A549 (cell line): ENCODE results near the gene PPP3CB. TPM values are rescaled to one million over a fixed set of nuclear protein-coding genes. Genes with fewer than 3 reads are reported as not detected.

ENCODE experiments used
- ATAC-seq, 2 experiments: fragments of 200-7000 bp in 1 of 2; fragments of >200 bp in 1 of 2; cut with Nextera tagmentation in 1 of 2; cut with Tn5 transposase in 1 of 2; 3 replicates each; pipeline versions ENCODE4 v1.8.0 to v1.9.1; 2018 to 2020; ENCODE audit warnings: mild to moderate bottlenecking in 1 of 2, moderate library complexity in 1 of 2
- CTCF ChIA-PET: fragments of 300-600 bp; sonication (Branson Sonifier 250); formaldehyde crosslinking; extraction: SDS; loops from one replicate; lab custom pipeline; 2021; ENCODE audit warnings: antibody characterized with exemption, inconsistent platforms; lab: Yijun Ruan, JAX
- POLR2A ChIA-PET: fragments of 350-600 bp; formaldehyde crosslinking; extraction: SDS; loops from one replicate; lab custom pipeline; 2021; ENCODE audit warnings: antibody characterized with exemption, inconsistent platforms; lab: Yijun Ruan, JAX
- DNase-seq, 2 experiments: peaks; one replicate each; pipeline versions ENCODE4 v3.0.0 to v3.0.0-alpha.2; 2011 to 2016; ENCODE audit warnings: low read depth in 1 of 2, low spot score in 1 of 2
- FAIRE-seq: peaks from 2 replicates; lab custom pipeline; 2011; peaks lifted over from hg19 to GRCh38; lab: Jason Lieb, UNC
- H3K27ac ChIP-seq, 2 experiments: fragments of >200 bp; sonication (Bioruptor Twin); formaldehyde crosslinking; 3 replicates each; pipeline ENCODE4 v1.5.1; 2016 to 2017
- H3K4me1 ChIP-seq: fragments of >200 bp; sonication (Bioruptor Twin); formaldehyde crosslinking; 3 replicates; pipeline ENCODE4 v1.6.1; 2016
- H3K4me2 ChIP-seq: fragments of >200 bp; sonication (Bioruptor Twin); formaldehyde crosslinking; 3 replicates; pipeline ENCODE4 v1.6.1; 2016
- H3K4me3 ChIP-seq: fragments of >200 bp; sonication (Bioruptor Twin); formaldehyde crosslinking; 3 replicates; pipeline ENCODE4 v1.5.1; 2016
- H3K9me3 ChIP-seq: fragments of >200 bp; sonication (Bioruptor Twin); formaldehyde crosslinking; 3 replicates; pipeline ENCODE4 v1.6.1; 2016
- EHMT2 ChIP-seq: fragments of 200-600 bp; sonication (generic); IDR thresholded peaks from 2 replicates; pipeline ENCODE4 v1.6.1; 2016; ENCODE audit warnings: antibody characterized with exemption, low read depth, mild to moderate bottlenecking, moderate library complexity
- FOSL2 ChIP-seq, 2 experiments: fragments of 450-650 bp in 1 of 2; fragments of >200 bp in 1 of 2; sonication (Bioruptor Twin) in 1 of 2; formaldehyde crosslinking; IDR thresholded peaks; 2 replicates each; pipeline versions ENCODE4 v1.5.0 to v1.6.1; 2016 to 2020; ENCODE audit warnings: mild to moderate bottlenecking in 1 of 2, moderate library complexity in 1 of 2
- HOXA7 ChIP-seq: fragments of 250-450 bp; sonication (Bioruptor Pico); IDR thresholded peaks from 2 replicates; pipeline ENCODE4 v1.5.0; 2020; ENCODE audit warnings: mild to moderate bottlenecking, moderate library complexity
- KDM1A ChIP-seq: fragments of 200-600 bp; sonication (generic); IDR thresholded peaks from 2 replicates; pipeline ENCODE4 v1.6.1; 2016; ENCODE audit warnings: low read depth, mild to moderate bottlenecking
- MAZ ChIP-seq: fragments of 150-350 bp; IDR thresholded peaks from 2 replicates; pipeline ENCODE4 v1.6.1; 2014; ENCODE audit warnings: antibody characterized with exemption, low read depth, low read length, borderline replicate concordance
- NFE2L2 ChIP-seq: fragments of 150-350 bp; conservative IDR thresholded peaks from 2 replicates; pipeline ENCODE4 v1.6.1; 2014; ENCODE audit warnings: low read length
- PHF8 ChIP-seq: fragments of 200-600 bp; sonication (generic); IDR thresholded peaks from 2 replicates; pipeline ENCODE4 v1.6.1; 2016; ENCODE audit warnings: low read depth, mild to moderate bottlenecking, antibody characterized with exemption, moderate library complexity, borderline replicate concordance
- RARB ChIP-seq: fragments of 250-450 bp; sonication (Bioruptor Pico); IDR thresholded peaks from 2 replicates; pipeline ENCODE4 v1.8.0; 2021; ENCODE audit warnings: mild to moderate bottlenecking, moderate library complexity
- REST ChIP-seq: fragments of 200-600 bp; sonication (generic); IDR thresholded peaks from 2 replicates; pipeline ENCODE4 v1.6.1; 2016; ENCODE audit warnings: antibody characterized with exemption, mild to moderate bottlenecking, moderate library complexity
- TFCP2L1 ChIP-seq: fragments of 250-450 bp; sonication (Bioruptor Pico); IDR thresholded peaks from 2 replicates; pipeline ENCODE4 v1.5.0; 2021; ENCODE audit warnings: mild to moderate bottlenecking
- ZFP36 ChIP-seq: fragments of 450-650 bp; IDR thresholded peaks from 2 replicates; pipeline ENCODE4 v1.6.1; 2014; ENCODE audit warnings: borderline replicate concordance; ENCODE audit not compliant: partially characterized antibody
- ZSCAN20 ChIP-seq: fragments of 250-450 bp; sonication (Bioruptor Pico); IDR thresholded peaks from 2 replicates; pipeline ENCODE4 v1.8.0; 2022; ENCODE audit warnings: mild to moderate bottlenecking, moderate library complexity
- WGBS: methylation state at CpG from one replicate; pipeline ENCODE4 v1.1.6; 2017; ENCODE audit errors: missing lambda C conversion rate; 5-methylcytosine and 5-hydroxymethylcytosine counted together
- polyA plus RNA-seq, 4 experiments: library from polyadenylated mRNA; depleted of rRNA in 3 of 4; stranded (reverse); fragments of >200 nt; fragmentation: RNase III in 1 of 4; extraction: RNeasy Plus Mini Kit Qiagen cat#74134 plus additional on column Dnase treatment in 1 of 4; gene quantifications; 2 replicates in 3 of 4; 3 replicates in 1 of 4; pipeline ENCODE4 v1.2.3, GENCODE V29; 2011 to 2017
- TF ChIP-seq, protein P1 (sequence below): IDR thresholded peaks from 2 replicates; pipeline ENCODE4 v1.6.1; 2012
- TF ChIP-seq, protein P2 (sequence below): IDR thresholded peaks from 2 replicates; pipeline ENCODE4 v1.6.1; 2012
- TF ChIP-seq, protein P3 (sequence below): fragments of >200 bp; sonication (Bioruptor Twin); formaldehyde crosslinking; IDR thresholded peaks from 2 replicates; pipeline ENCODE4 v1.6.1; 2016
- TF ChIP-seq, protein P4 (sequence below): fragments of 250-450 bp; sonication (Bioruptor Pico); IDR thresholded peaks from 2 replicates; pipeline ENCODE4 v1.5.0; 2020; ENCODE audit warnings: low read depth, mild to moderate bottlenecking, moderate library complexity

Gene PPP3CB
- polyA plus RNA-seq, 2 of the 4 experiments (the other 2 are of a cell fraction): 20.8 to 25.4 TPM

DNA sequence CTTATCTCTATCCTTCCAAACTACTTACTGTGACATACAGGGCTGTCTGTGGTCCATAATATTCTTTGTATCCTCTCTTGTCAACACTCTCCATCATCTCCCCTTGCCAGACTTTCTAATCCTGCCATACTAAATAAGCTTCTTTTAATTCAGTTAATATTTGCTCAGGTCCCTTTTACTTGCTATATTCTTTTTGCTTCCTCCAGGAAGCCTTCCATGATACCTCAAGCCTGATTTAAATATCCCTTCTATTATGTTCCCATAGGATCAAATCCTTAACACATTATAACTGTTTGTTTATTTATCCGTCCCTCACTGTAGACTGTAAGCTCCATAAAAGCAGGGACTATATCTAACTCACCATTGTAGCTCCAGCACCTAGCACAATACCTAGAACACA, 7.2 kb upstream of the PPP3CB start:
- ATAC-seq (no peak), DNase-seq (no peak), FAIRE-seq (no peak)
- TF ChIP-seq REST (no peak), ZFP36 (peak; percentile 69)
- Histone ChIP-seq H3K9me3 (no peaks in the 10 kb centered on the region), H3K27ac (no peak overlapping the region), H3K4me2 (no peak overlapping the region), H3K4me3 (no peak overlapping the region), H3K4me1 (no peaks in the 10 kb centered on the region)
- POLR2A ChIA-PET: no interaction called here
- 92% methylated on average over 1 of the region's 1 CpG for WGBS
- CTCF ChIA-PET: interaction anchor here (1.2 to 2.4 kb wide), 2 partner anchors 10 to 26 kb away, joined by 3 to 7 read pairs; no protein-coding TSS in a partner anchor

DNA sequence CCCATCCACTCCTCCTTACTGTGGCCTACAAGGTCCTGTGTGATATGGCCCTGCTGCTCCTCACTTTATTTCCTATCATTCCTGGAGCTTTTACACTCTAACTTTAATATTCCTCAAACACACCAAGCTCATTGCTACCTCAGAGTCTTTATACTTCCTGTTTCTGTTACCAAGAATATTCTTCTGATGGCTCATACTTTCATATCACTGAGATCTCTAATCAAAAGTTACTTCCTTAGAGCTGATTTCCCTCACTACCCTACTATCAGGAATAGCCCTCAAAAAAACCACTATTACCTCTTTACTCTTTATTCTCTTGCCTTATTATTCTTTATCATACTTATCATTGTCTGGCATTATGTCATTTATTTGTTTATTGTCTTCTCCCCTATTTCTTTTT, 5.8 kb upstream of the PPP3CB start:
- DNase-seq: no peak
- no peak for FAIRE-seq
- ATAC-seq: no peak
- no peaks in the 10 kb centered on the region for H3K9me3 ChIP-seq
- peaks cover 4% of the 10 kb centered on the region; the same call in 2 of the 3 replicates for H3K4me1 ChIP-seq
- H3K4me2 ChIP-seq: no peak overlapping the region
- ChIA-PET CTCF (interaction anchor here (0.6 to 2.4 kb wide), 3 partner anchors 8 to 142 kb away, joined by 4 to 7 read pairs (median 6); no protein-coding TSS in a partner anchor), POLR2A (no interaction called here)
- TF ChIP-seq ZFP36: no peak
- no peak for TF ChIP-seq REST
- TF ChIP-seq FOSL2 (IDR thresholded peaks at IDR 0.05): no peak
- TF ChIP-seq FOSL2 (CRISPR knock-in tag; IDR thresholded peaks at IDR 0.05): no peak
- TF ChIP-seq PHF8: no peak
- no peak for TF ChIP-seq KDM1A
- H3K27ac ChIP-seq: no peak overlapping the region
- no peak overlapping the region for H3K4me3 ChIP-seq

DNA sequence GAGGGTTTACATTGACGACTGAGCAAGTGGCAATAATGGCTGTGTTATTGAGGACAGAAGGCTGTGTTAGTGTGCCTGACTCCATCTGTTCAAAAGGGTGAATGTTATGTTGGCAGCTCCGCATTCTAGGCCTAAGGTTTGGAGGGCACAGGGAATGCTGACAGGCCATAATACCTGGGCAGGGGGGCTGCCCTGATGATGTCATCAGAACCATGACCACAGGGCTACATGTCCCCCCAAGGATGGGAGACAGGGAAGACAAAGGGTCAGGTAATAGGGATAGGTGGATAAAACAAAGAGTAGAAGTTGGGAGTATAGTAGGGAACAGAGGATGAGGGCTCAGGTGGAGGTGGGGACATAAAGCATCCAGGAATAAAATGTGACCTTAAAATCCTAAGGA, 1.8 kb upstream of the PPP3CB start:
- DNase-seq: no peak
- no peak overlapping the region for H3K27ac ChIP-seq
- no peaks in the 10 kb centered on the region for H3K9me3 ChIP-seq
- CTCF ChIA-PET: interaction anchor here (1.5 to 1.9 kb wide), 2 partner anchors 33 to 147 kb away, joined by 3 to 6 read pairs; no protein-coding TSS in a partner anchor
- WGBS: 80% methylated on average over 2 of the region's 2 CpGs
- TF ChIP-seq, protein P1, sequence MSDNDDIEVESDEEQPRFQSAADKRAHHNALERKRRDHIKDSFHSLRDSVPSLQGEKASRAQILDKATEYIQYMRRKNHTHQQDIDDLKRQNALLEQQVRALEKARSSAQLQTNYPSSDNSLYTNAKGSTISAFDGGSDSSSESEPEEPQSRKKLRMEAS: no peak
- TF ChIP-seq RARB (no peak), EHMT2 (no peak), ZSCAN20 (CRISPR knock-in tag) (no peak), PHF8 (no peak), MAZ (no peak), NFE2L2 (no peak), TFCP2L1 (CRISPR knock-in tag) (no peak), HOXA7 (CRISPR knock-in tag) (no peak)
- TF ChIP-seq, protein P2, sequence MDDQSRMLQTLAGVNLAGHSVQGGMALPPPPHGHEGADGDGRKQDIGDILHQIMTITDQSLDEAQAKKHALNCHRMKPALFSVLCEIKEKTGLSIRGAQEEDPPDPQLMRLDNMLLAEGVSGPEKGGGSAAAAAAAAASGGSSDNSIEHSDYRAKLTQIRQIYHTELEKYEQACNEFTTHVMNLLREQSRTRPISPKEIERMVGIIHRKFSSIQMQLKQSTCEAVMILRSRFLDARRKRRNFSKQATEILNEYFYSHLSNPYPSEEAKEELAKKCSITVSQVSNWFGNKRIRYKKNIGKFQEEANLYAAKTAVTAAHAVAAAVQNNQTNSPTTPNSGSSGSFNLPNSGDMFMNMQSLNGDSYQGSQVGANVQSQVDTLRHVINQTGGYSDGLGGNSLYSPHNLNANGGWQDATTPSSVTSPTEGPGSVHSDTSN: no peak
- TF ChIP-seq, protein P3, sequence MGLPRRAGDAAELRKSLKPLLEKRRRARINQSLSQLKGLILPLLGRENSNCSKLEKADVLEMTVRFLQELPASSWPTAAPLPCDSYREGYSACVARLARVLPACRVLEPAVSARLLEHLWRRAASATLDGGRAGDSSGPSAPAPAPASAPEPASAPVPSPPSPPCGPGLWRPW: no peak
- TF ChIP-seq, protein P4, sequence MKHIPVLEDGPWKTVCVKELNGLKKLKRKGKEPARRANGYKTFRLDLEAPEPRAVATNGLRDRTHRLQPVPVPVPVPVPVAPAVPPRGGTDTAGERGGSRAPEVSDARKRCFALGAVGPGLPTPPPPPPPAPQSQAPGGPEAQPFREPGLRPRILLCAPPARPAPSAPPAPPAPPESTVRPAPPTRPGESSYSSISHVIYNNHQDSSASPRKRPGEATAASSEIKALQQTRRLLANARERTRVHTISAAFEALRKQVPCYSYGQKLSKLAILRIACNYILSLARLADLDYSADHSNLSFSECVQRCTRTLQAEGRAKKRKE: no peak
- H3K4me1 ChIP-seq: peaks cover 21% of the 10 kb centered on the region; the same call in 2 of the 3 replicates
- ATAC-seq: no peak
- POLR2A ChIA-PET: no interaction called here
- FAIRE-seq: no peak
- no peak overlapping the region for H3K4me3 ChIP-seq
- H3K4me2 ChIP-seq: no peak overlapping the region
